SK-N-MC (cell line): Measurements from ENCODE around the gene PFN1.

Experiments
- DNase-seq: peaks from one replicate; pipeline ENCODE4 v3.0.0-alpha.2; 2011; ENCODE audit warnings: low read depth, low spot score
- H3K27ac ChIP-seq: fragments of 200-600 bp; sonication (generic); 2 replicates; pipeline ENCODE4 v1.5.1; 2016; ENCODE audit warnings: mixed run types
- H3K36me3 ChIP-seq: fragments of 200-600 bp; sonication (generic); 2 replicates; pipeline ENCODE4 v1.6.1; 2017; ENCODE audit warnings: antibody characterized with exemption, low read length, mixed read lengths; ENCODE audit not compliant: insufficient read depth
- H3K4me3 ChIP-seq: fragments of 200-600 bp; sonication (generic); 2 replicates; pipeline ENCODE4 v1.5.1; 2016
- H3K9ac ChIP-seq: fragments of 200-600 bp; sonication (generic); 2 replicates; pipeline ENCODE4 v1.8.0; 2017; ENCODE audit warnings: mixed run types, mixed read lengths; ENCODE audit not compliant: insufficient read length
- H3K9me3 ChIP-seq: fragments of 200-600 bp; sonication (generic); 2 replicates; pipeline ENCODE4 v1.6.1; 2017; ENCODE audit warnings: low read depth, mild to moderate bottlenecking, antibody characterized with exemption, low read length, moderate library complexity, mixed read lengths
- EZH2 ChIP-seq: fragments of 200-600 bp; sonication (generic); IDR thresholded peaks from one replicate; pipeline ENCODE4 v1.6.1; 2017; ENCODE audit warnings: antibody characterized with exemption
- FOXP2 ChIP-seq: optimal IDR thresholded peaks from 2 replicates; pipeline ENCODE3; 2011; ENCODE audit warnings: mild to moderate bottlenecking, moderate library complexity; ENCODE audit not compliant: insufficient read depth; ENCODE audit errors: extremely low read length, control extremely low read depth
- POLR2AphosphoS5 ChIP-seq: IDR thresholded peaks from 2 replicates; pipeline ENCODE4 v1.6.1; 2012; ENCODE audit warnings: mild to moderate bottlenecking, low read depth, low read length, borderline replicate concordance

Gene PFN1

GRCh38 chr17:4944554-4945175 is 3.7 kb downstream of the PFN1 start:
- no peak overlapping the region for H3K9ac ChIP-seq
- TF ChIP-seq FOXP2 (no peak), EZH2 (no peak), POLR2AphosphoS5 (no peak; the same call in 1 of the 2 replicates)
- no peak for DNase-seq

GRCh38 chr17:4944163-4944553 is 4.2 kb downstream of the PFN1 start:
- no peaks in the 10 kb centered on the region for H3K9me3 ChIP-seq
- no peak overlapping the region for H3K4me3 ChIP-seq
- peaks cover 50% of the 10 kb centered on the region for H3K36me3 ChIP-seq
- TF ChIP-seq POLR2AphosphoS5 (no peak; the same call in 1 of the 2 replicates), FOXP2 (no peak), EZH2 (no peak)
- H3K9ac ChIP-seq = no peak overlapping the region
- no peak for DNase-seq
- peak overlapping the region; percentile 56; the same call in 1 of the 2 replicates for H3K27ac ChIP-seq

More at GRCh38 chr17:4944554-4945175, 3.7 kb downstream of the PFN1 start:
- Histone ChIP-seq H3K36me3 (peaks cover 50% of the 10 kb centered on the region), H3K27ac (peak overlapping the region; percentile 56), H3K9me3 (no peaks in the 10 kb centered on the region), H3K4me3 (no peak overlapping the region)

- Histone ChIP-seq H3K9me3 (no peaks in the 10 kb centered on the region), H3K36me3 (peaks cover 56% of the 10 kb centered on the region), H3K9ac (no peak overlapping the region), H3K4me3 (no peak overlapping the region), H3K27ac (no peak overlapping the region)
- TF ChIP-seq POLR2AphosphoS5 = no peak
- no peak for TF ChIP-seq FOXP2
- TF ChIP-seq EZH2 = no peak
- DNase-seq = no peak
Measured at GRCh38 chr17:4942760-4943508, 5.4 kb downstream of the PFN1 start.

GRCh38 chr17:4941319-4941610 is 7.1 kb downstream of the PFN1 start:
- no peaks in the 10 kb centered on the region for H3K9me3 ChIP-seq
- no peak for TF ChIP-seq POLR2AphosphoS5
- no peak for TF ChIP-seq FOXP2
- no peak for TF ChIP-seq EZH2
- H3K4me3 ChIP-seq = peak overlapping the region; percentile 87
- H3K36me3 ChIP-seq = peaks cover 61% of the 10 kb centered on the region
- no peak for DNase-seq
- H3K27ac ChIP-seq = no peak overlapping the region
- peak overlapping the region; percentile 95 for H3K9ac ChIP-seq

- DNase-seq = no peak
- H3K4me3 ChIP-seq = peak overlapping the region; percentile 87
- H3K9ac ChIP-seq = peak overlapping the region; percentile 95
- H3K27ac ChIP-seq = peak overlapping the region; percentile 97
- H3K36me3 ChIP-seq = peaks cover 56% of the 10 kb centered on the region
- H3K9me3 ChIP-seq = no peaks in the 10 kb centered on the region
- TF ChIP-seq EZH2 (no peak), POLR2AphosphoS5 (peak; percentile 29; the same call in 1 of the 2 replicates), FOXP2 (no peak)
Measured at GRCh38 chr17:4940555-4941318, 7.6 kb downstream of the PFN1 start.

- Histone ChIP-seq H3K9me3 (no peaks in the 10 kb centered on the region), H3K9ac (peak within 1 kb of the TSS; percentile 95), H3K36me3 (peaks cover 48% of the 10 kb centered on the region), H3K4me3 (peak within 1 kb of the TSS; percentile 87), H3K27ac (peak within 1 kb of the TSS; percentile 97)
- TF ChIP-seq FOXP2 = no peak
- peak; percentile 66; the same call in 1 of the 2 replicates for TF ChIP-seq POLR2AphosphoS5
- DNase-seq = peak; percentile 95
Measured at GRCh38 chr17:4939796-4940554, 8.4 kb downstream of the PFN1 start, which contains the start of the genes RNF167 and SLC25A11. RNF167 (plus strand) TSS chr17:4940268; CDS start chr17:4940910, 642 bp downstream. SLC25A11 (minus strand) TSS chr17:4940046; CDS start chr17:4939910, 136 bp downstream.

GRCh38 chr17:4939546-4939795 is 8.9 kb downstream of the PFN1 start:
- peak overlapping the region; percentile 87 for H3K4me3 ChIP-seq
- TF ChIP-seq EZH2 = no peak
- TF ChIP-seq POLR2AphosphoS5 = no peak
- TF ChIP-seq FOXP2 = no peak
- H3K36me3 ChIP-seq = peaks cover 43% of the 10 kb centered on the region
- H3K9ac ChIP-seq = peak overlapping the region; percentile 95
- DNase-seq = no peak
- H3K27ac ChIP-seq = peak overlapping the region; percentile 97
- H3K9me3 ChIP-seq = no peaks in the 10 kb centered on the region
